SW480 (cell line): ENCODE measurements around the gene OSBPL1A.
A peak's percentile ranks its signal among the peaks of the same experiment; 100 is the strongest.

ENCODE experiments used
- DNase-seq: peaks from one replicate; pipeline ENCODE4 v3.0.0-alpha.2; 2016; ENCODE audit warnings: low spot score

The OSBPL1A gene

DNA sequence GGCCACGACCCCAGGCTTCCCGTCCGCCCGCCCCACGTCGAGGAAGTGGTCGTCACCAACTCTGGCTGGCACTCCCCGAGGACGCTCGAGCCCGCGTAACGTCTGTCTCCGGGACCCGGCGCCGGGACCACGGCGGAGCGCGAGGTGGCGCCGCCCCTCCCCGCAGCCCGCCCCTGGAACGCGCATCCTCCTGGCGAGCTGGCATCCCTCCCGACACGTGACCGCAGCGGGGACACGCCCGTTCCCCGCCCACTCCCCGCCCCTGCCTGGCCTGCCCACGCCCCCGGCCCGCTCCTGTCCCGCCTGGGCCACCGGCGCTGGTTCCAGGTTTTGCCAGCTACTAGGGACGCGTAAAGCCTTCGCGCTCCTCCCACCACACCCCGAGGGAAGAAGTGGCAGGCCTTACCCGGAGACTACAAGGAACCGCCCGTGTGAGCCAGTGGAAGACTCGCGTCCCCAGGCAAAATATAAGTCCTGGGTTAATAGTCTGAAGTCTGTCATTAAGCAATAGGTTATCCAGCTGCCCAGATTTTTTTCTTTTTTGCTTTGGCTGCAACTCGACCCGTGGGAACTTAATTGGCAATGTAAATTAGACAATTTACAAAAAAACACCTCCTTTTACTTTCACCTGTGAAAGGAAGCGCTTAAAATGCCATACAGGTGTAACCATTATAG lies at the start of gene OSBPL1A:
Gene OSBPL1A, minus strand, starts transcription at position 131 of the 675 bp plus-strand sequence. CDS start 20,291 bp downstream, outside the sequence.
- peak; percentile 93 for DNase-seq

DNA sequence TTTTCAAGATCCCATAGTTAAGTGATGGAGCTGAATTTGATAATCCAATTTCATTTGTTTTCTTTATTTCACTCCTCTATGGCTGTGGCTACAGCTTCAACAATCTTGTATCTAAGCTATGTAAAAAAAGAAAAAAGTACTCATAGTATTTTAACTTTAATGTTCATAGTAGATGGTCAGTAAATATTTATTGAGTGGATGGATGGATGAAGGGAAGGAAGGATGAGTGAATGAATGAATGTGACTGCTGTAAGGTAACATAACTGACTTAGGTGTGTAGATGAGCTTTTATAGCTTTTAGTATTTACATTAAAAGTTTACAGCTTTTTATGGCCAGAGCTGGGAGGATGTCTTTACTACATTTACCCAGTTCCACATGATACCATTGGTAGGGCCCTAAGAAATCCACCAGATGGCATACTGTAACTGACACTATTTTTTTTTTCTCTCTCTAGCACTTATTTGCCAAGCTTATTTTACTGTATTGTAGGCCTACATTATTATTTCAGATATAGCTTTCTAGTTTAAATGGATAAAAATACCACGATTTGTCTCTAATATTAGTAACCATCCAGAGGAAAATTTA lies 49.4 kb upstream of the OSBPL1A start:
- peak; percentile 9 for DNase-seq

DNA sequence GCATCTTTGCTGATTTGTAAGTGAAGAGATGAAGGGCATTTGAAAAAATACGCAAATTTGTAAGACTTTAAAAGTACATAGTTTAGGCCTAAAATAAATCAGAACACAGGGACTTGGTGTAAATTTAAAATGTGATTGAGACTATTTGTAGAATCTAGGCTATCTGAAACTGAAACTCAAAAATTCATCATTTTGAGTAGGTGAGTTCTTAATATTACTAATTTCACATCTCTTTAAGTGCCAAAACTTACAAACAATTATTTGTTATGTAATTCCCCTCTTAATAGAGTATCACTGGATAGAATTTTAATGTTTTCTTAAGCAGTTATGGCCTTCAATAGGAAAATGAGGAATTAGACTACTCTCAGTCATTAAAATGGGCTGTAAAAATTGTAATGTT lies 48.8 kb upstream of the OSBPL1A start:
- no peak for DNase-seq

DNA sequence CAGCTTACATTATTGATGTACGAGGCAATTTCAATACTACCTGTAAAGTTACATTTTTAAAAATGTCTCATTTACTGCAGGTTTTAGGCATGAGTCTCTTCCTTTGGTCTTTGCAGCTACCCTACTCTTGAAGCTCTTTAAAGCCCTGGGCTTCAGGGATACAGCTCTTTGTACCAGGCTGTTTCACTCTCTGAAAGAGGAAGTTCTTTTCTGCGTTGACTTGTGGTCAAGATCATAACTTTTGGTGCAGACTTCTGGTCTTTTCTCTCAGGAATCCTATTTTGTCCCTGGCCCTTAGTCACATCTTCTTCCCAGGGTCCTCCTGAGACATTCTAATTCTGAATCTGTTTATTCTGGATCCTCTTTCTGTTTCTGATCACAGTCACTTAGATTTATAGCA lies 46.2 kb upstream of the OSBPL1A start:
- DNase-seq, result no peak

DNA sequence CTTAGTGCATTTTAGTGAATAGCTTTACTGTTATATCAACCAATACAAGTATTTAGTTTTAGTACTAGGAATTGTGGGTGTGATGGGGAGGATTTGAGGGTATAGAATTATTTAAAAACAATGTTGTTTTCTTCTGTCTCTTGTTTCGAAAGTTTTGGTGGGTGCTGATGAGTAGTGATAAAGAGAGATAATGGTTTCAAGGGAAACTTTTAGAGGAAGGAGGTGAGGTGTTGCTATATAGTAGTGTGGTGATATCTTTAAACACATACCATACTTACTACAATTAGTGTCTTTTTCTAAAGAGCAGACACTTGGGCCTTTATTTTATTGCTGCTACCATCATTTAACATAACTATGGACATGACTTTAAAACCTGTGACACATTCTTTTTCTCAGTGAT lies 39.3 kb upstream of the OSBPL1A start:
- DNase-seq, result no peak

DNA sequence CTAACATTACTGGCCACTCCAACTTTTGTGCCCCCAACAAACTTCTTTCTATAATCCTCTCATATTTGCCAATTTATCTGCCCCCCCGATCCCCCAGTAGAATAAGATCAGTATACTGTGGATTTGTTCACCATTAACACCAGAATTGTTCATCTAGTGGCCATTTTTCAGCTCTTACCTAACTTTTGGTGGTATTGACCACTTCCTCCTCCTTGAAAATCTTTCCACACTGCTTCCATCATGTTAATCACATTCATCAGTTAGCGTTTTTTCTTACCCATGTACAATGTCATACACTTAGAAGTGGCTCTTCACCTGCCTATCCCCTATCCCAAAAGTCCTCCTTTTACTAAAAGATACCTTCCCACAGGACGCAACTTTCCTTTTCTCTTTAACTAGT lies 35.0 kb upstream of the OSBPL1A start:
- no peak for DNase-seq

DNA sequence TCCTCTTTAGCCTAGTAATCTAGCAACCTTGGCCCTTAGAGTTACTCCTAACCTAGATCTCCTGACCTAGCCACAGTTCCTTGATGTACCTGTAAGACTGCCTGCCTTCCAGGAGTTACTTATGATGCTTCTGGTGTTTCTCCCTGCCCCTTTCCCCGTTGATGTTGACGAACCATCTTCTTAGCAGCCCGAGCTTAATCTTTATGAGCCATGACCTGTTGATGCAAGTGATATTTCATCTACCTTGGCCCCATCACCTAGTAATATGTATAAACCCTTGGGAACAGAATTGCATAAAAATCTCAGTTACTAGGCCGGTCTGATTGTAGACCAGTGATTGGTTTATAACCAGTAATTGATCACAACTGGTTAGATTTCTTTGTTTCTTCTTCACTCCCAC lies 31.6 kb upstream of the OSBPL1A start:
- DNase-seq, result no peak

DNA sequence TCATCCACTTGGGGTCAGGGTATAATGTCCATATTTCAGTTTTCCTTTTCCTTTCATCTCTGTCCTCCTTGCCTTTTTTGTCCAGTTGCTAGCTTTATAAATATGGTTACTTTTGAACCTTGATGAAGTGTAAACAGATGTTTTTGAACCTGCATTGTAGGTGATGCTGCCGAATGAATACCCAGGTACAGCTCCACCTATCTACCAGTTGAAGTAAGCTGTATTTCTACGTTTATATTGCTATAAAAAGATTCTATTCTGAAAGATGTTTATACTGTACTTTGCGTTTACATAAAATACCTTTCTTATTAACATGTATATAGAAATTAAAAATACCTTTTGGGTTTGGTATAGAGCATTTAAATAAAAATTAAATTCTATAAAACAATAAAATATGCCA lies 31.1 kb upstream of the OSBPL1A start:
- no peak for DNase-seq

DNA sequence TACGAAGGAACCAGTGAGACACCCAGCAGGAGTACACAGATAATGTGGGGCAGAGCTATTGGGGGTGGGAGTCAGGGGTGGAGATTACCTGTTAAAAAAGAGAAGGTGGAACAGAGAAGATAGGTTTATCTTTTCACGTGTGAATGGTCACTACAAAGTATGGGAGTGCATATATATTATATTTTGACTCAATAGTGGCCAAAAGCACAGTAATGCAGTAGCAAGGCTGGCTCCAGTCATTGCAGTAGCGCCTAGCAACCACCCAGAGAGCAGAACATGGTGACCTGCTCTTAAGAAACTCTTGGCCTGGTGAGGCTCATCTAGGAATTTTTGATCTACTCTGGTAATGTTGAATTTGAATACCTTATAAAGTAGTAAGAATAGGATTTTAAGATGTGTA lies 29.9 kb upstream of the OSBPL1A start:
- DNase-seq, result peak; percentile 17

DNA sequence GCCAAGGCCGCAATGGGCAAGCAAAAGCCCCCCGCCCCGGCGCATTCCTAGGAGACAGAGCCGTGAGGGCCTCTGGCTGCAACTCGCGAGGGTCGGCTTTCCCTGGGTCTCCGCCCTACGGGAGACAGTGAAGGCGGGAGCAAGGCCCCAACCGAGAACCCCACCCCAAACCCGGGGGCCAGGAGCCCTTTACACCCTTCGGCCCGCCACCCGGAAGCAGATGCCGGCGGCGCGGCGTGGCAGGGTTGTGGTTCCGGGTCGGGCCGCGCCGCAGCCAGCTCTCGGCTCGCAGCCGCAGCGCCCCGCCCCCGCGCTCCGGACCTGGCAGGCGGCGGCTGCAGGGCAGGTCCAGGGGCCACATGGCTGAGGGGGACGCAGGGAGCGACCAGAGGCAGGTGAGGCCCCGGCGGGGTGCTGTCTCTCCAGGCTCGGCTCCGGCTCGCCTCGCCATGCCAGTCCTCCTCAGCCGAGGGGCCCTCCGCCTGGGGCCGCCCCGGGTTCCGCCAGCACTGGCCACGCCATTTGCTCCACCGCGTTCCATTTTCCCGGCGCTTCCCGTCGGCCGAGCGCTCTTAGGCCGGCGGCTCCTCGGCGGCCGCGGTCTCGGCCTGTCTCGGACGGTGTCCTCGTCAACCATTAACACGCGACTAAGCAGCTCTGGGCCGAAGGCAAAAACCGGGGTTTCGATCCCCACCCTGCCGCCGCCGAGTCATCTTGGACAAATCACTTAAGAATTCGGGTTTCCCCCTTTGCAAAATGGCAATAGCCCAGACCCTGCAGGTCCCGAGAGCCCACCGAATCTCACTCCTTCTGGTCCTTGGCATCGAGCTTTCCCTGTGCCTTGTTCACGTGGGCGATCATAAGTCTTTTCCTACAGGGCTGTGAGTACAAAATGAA lies 29.0 kb upstream of the OSBPL1A start, which contains the start of gene IMPACT:
Gene IMPACT, plus strand, starts transcription at position 273 of the 897 bp plus-strand sequence. Its CDS starts 87 bp downstream, at position 360.
- DNase-seq, result peak; percentile 88

DNA sequence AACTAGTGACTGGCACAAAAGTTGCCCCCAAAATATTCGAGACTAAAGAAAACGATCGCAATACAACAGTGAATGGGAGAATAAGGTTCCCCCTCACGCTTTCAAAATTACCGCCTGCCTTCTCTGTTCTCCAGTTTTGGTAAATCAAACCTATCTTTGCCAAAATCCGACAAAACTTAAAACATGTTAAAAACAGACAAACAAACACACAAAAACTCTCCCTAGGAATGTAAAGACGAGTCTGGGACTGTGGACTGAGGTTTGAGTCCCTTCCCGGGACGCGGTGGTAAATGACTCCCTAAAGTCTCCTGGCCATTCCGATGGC lies 28.4 kb upstream of the OSBPL1A start:
- no peak for DNase-seq

DNA sequence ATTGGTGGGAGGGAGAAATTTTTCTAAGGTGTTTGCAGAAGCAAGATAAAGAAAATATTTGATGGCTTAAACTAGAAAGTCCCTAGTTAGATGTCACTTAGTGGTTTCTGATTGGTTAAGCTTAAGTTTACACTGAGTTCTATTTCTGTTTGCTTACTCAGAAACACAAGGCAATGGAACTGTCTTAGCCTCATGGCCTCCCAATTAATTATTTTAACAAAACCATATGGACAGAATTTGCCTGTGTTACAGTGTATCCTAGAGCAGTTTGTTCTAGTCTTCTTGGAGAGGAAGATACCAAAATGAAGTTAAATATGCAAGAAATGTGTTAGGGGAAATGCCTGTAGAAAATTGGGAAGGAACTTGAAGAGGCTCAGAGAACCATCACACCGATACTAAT lies 24.2 kb upstream of the OSBPL1A start:
- no peak for DNase-seq

DNA sequence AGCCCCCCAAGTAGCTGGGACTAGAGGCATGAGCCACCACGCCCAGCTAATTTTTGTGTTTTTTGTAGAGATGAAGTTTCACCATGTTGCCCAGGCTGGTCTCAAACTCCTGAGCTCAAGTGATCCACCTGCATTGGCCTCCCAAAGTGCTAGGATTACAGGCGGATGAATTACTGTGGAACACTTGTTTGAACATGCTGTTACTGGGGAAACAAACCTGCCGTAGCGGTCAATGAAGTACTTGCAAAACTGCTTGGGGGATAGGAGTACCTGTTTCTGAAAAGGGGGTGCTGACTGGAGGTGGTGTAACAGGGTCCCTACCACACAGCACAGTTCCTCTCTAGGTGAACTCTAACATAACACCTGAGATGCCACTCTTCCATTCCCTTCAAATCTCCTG lies 22.9 kb upstream of the OSBPL1A start:
- no peak for DNase-seq

DNA sequence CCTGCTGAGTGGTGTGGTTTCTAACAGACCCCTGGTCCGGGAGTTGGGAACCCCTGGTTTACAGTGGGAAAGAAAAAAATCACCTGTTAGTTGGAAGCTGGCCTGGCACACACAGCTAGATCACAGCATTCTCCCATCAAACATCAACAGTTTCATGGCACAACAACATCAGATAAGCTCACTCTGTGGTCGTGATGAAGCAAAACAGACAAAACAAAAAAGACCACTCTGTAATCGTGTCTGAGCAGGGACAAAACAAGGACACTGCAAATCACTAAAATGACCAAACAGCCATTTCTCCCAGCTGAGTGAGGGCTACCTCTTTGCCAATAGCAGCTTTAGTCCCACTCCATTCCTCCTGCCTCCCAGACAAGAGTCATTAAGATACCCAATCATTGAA lies 19.9 kb upstream of the OSBPL1A start:
- DNase-seq, result no peak

DNA sequence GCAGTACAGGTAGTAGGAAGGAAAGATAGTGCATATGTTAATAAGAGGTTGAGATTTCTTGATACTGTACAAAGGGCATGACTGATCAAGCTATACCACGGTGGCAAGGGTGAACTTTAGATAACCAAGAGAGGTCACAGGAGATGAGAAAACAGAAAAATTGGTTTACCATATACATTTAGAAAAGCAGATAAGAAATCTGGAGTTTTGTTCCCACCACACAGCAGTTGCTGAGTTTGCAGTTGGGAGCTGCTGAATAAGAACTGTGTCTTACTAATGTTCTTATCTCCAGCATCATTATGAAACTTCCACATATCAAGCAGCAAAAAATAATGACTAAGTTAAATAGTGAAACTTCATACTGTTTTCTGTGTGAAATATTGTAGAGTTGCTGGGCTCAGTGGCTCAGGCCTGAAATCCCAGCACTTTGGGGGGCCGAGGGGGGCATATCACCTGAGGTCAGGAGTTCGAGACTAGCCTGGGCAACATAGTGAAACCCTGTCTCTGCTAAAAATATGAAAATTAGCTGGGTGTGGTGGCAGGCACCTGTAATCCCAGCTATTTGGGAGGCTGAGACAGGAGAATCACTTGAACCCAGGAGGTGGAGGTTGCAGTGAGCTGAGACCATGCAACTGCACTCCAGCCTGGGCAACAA lies 16.9 kb upstream of the OSBPL1A start:
- DNase-seq, result no peak

DNA sequence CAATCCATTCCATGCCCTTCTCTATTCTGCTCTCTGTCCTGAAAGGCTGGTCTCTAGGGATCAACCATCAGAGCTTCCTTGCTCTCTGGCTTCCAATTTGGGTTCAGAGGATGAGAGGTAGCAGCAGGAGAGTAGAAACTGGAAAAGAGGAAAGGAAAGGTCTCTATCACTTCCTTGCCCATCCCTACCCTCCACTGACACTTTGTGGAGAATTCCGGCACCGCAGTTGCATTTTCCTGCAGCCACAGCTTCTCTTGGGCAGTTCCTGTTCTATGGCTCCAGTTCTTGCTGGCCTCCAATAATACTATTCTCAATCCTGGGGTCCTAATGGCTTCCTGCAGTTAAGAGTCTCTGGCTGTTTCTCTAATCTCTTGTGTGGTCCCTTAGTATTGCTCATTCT lies 15.5 kb upstream of the OSBPL1A start:
- DNase-seq, result no peak

DNA sequence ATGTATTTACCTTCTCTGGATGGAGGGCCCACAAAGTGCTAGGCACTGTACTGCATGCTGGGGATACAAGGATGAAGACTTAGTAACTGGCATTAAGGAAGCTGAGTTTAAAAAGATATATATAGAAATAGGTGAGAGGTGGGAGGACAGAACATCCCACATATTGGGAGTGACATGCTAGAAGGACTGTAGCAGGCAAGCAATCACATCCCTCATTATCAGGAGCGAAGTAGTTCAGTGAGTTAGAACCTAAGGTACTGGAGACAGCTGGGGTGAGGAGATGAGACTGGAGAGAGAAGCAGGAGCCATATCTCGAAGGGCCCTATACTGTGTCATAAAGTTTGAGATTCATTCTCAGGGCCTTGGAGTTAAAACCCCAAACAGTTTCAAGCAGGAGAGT lies 10.9 kb upstream of the OSBPL1A start:
- no peak for DNase-seq

DNA sequence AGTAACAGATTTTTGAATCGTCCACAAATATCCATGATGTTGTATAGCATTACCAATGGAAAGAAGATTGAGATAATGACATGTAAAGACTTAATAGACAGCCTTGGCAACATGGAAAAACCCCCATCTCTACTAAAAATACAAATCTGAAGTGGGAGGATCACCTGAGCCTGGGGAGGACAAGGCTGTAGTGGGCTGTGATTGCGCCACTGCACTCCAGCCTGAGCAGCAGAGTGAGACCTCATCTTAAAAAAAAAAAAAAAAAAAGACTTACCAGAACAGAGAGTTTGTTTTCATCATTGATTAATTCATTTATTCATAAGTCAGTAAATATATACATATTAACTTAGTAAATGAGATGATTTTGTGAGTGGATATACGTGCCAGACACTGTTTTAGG lies 7.0 kb upstream of the OSBPL1A start:
- no peak for DNase-seq

DNA sequence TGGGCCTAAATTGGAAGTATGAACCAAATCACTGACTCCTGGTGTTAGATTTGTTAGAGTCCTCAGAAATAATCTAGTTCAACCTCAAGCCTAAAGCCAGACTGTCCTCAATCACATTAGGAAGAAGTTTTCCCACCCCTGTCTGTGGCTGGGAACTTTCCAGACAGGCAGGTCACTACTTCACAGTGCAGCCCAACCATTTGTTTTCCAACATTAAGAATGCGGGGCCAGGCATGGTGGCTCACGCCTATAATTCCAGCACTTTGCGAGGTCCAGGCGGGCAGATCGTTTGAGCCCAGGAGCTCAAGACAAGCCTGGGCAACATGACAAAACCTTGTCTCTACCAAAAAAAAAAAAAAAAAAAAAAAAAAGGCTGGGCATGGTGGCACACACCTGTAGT lies 5.5 kb upstream of the OSBPL1A start:
- no peak for DNase-seq

DNA sequence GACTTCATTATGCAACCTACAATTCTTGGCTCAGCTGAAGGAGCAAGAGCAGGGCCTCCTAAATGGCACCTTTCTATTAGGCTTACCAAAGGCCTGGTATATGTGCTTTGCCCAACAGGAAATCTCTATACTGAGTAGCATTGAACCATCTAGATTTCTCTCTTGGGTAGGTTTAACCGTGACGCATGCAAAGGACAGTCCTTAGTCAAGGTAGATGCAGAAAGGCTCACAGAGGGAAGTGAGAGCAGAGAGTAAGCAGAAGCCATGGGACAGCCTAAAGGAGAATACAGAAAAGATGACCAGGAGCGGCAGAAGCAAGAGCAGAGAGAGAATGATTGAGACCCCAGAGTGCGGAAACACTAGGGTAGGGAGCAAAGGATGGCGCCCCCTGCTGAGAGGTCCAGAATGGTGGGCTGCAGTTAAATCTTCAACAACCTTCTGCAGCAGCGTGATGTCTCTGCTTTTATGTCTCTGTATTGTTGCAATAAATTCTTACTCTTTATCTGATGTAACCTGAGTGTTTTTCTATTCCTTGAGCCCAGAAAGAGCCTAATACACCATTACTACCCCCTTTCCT lies 4.7 kb upstream of the OSBPL1A start:
- DNase-seq, result no peak

DNA sequence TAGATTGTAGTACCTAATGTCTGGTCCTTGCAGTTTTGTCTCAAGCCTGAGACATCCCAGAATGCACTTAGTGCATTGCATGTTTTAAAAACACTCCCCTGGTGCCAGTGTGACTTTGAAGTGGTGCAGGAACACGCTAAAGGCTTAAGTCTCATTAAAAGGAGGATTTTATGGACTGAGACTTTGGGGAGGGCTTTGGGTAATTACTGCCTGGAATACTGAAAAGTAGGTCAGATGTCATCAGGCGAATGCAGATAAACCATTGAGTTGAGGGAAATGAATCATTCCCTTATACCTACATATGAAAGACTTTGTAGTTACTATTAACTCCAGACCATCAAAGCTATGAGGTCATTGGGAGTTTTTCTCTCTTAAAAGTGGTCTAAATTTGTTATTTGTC lies 3.0 kb upstream of the OSBPL1A start:
- DNase-seq, result peak; percentile 80

DNA sequence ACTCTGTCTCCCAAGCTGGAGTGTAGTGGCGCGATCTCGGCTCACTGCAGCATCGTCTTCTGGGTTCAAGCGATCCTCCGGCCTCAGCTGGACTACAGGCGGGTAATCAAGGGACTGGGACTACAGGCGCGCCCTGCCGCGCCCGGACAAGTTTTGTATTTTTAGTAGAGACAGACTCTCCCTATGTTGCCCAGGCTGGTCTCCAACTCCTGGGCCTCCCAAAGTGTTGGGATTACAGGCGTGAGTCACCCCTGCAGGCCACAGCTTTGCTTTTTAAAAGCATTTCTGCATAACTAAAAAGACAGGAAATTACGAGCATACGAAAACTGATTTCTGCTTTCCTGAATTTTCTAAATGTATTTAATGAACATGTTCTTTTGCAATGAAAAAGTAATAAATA lies 916 bp upstream of the OSBPL1A start:
- DNase-seq, result no peak
